ENCODE measurements around the gene HEXIM1.

The HEXIM1 gene

DNA sequence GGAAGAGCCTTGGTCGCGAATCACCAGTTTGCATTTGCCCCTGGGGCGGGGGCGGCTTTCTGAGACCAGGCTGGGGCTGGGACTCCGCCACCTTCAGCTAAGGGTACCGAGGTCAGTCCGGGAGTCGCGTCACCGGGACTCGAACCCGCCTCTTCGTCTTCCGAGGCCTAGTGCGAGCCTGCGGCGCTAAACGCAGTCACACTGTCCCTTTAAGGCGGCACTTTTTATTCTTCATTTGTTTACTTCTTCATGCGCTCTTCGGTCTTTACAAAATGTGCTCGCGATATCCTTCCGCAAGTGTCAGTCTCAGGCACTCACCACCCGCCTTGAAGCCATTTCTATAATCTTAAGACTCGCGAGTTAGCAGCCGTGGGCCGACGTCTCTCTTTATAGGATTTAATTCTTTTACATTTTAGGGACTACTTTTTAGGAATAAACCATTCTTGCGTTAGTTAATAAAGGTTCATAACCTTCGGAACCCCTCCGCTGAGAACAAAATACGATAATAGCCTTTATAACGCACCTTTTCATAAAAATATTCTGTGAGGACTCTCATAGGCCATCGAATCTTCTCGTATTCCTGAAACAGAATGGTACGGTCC, 593 bp upstream of the HEXIM1 start:
- peak; percentile 96 for DNase-seq

- DNase-seq: peak; percentile 46
Measured at GRCh38 chr17:45149037-45149668, 878 bp downstream of the HEXIM1 start.

GRCh38 chr17:45149669-45150664, 1.7 kb downstream of the HEXIM1 start:
- peak; percentile 42 for DNase-seq

GRCh38 chr17:45150911-45151809, 2.9 kb downstream of the HEXIM1 start:
- no peak for DNase-seq

- DNase-seq: no peak
Measured at GRCh38 chr17:45155029-45155428, 6.8 kb downstream of the HEXIM1 start.

- no peak for DNase-seq
Measured at GRCh38 chr17:45155483-45155882, 7.2 kb downstream of the HEXIM1 start.

DNA sequence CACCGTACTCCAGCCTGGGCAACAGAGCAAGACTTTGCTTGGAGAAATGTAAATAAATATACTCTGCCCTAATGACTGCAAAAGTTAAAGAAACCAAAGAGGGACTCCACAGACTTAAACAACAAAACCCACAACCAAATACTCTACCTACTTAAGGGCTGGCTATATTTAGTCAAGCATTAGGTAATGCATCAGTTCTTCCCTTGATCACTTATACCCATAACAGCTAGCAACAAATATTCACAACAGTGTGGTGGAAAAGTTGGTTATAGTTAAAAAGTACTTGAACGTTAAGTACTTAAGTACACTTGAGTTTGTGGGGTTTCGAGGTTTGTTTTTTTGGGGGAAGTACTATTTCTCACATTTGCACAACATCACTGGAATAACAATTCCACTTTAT, 8.0 kb downstream of the HEXIM1 start:
- DNase-seq: no peak

GRCh38 chr17:45160447-45161287, 12.4 kb downstream of the HEXIM1 start:
- no peak for DNase-seq

DNA sequence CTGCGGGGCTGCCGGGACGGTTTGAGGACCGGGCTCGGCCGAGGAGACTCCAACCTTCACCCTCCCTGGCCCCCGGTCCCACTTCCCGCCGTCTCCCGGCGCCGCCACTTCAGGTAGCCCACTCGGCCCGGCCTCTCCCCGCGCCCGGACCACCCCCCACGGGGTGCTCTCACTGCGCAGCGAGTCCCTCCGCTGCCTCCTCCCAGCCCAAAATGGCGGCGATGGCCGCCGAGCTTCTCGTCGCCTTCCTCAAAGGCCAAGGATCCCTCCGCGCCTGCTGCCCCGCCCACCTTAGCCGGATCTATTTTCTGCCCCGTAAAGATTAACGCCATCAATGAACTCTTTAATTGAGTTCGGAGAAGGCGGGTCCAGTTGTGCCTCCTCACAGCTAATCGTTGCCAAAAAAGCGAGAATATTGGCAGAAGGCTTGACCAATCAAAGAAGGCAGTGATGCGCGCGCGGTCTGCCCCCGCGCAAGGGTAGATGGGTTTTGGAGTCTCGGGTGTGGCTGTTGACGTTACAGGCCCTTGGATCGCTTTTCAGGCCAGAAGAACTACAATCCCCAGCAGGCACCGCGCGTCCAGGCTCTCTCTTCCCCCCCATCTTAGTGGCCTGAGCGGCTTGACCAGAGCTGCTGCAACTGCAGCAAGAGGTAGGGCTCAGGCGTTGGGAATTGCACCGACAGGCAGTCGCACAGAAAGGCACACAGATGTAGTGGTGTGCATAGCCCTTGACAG, 13.2 kb downstream of the HEXIM1 start, which contains the start of gene HEXIM2:
HEXIM2 (plus strand) TSS at position 588 of the 737 bp plus-strand sequence. CDS start 919 bp downstream, outside the sequence.
- DNase-seq: peak; percentile 99

DNA sequence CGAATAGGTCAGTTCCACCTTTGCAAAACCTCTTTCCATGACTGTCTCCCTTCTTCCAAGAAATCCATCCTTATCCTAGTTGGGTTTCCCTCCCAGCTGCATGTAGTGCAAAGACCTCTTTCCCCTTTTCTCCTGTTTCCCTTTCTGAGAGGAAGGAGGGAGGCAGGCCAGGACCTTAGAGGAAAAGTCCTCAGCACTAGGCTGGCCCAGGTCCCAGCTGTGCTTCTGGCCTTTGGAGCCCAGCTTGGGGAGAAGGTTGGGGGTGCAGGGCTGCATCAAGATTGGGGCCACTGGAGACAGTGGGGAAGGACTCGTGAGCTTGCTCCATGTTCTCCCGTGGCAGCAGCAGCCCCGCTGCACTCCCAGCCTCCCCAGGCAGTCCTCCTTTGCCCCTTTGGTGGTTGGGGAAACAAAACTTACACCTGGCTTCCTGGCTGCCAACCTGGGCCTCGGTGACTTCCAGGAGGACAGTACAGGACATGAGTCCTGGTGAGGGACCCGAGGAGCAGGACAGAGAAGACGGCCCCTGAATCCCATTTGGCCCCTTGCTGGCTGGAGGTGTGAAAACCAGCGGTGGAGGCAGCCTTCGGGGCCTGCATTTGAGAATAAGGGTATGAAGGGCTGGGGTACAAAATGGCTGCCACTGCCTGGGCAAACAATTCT, 13.9 kb downstream of the HEXIM1 start:
- DNase-seq: no peak

DNA sequence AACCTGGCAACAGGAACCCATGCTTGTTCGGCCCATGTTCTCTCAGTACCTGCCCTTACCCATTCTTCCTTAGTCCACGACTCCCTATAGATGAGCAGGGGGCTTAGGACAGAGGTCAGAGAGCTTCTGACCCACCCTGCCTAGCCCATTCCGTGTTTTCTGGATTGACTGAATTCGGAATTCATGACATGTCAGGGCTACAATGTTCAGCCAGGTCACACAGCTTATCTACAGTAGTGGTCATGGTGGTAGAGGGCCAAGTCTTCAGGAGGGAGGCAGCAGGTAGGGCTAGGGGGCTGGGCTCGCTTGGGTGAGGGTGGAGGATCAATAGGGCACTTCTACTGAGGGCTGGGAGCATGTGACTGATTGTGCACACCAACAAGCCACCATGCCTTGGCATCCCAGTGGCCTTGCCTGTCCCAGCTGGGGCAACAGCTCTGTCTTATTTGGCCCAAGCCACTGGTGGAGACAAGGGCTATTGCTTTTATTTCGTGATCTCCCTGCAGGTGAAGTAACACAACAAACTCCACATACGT, 16.5 kb downstream of the HEXIM1 start:
- DNase-seq: no peak

DNA sequence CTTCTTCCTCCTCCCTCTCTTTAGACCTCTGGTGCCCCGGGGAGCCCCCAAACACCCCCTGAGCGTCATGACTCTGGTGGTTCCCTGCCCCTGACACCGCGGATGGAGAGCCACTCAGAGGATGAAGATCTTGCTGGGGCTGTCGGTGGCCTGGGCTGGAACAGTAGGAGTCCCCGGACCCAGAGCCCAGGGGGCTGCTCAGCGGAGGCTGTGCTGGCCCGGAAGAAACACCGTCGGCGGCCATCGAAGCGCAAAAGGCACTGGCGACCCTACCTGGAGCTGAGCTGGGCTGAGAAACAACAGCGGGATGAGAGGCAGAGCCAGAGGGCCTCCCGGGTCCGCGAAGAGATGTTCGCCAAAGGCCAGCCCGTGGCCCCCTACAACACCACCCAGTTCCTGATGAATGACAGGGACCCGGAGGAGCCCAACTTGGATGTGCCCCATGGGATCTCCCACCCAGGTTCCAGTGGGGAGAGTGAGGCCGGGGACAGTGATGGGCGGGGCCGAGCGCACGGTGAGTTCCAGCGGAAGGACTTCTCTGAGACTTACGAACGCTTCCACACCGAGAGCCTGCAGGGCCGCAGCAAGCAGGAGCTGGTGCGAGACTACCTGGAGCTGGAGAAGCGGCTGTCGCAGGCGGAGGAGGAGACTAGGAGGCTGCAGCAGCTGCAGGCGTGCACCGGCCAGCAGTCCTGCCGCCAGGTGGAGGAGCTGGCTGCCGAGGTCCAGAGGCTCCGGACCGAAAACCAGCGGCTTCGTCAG, 20.9 kb downstream of the HEXIM1 start:
- DNase-seq: no peak

GRCh38 chr17:45170280-45170930, 22.1 kb downstream of the HEXIM1 start:
- DNase-seq: no peak

- DNase-seq: no peak
Measured at GRCh38 chr17:45170931-45171337, 22.7 kb downstream of the HEXIM1 start.

DNA sequence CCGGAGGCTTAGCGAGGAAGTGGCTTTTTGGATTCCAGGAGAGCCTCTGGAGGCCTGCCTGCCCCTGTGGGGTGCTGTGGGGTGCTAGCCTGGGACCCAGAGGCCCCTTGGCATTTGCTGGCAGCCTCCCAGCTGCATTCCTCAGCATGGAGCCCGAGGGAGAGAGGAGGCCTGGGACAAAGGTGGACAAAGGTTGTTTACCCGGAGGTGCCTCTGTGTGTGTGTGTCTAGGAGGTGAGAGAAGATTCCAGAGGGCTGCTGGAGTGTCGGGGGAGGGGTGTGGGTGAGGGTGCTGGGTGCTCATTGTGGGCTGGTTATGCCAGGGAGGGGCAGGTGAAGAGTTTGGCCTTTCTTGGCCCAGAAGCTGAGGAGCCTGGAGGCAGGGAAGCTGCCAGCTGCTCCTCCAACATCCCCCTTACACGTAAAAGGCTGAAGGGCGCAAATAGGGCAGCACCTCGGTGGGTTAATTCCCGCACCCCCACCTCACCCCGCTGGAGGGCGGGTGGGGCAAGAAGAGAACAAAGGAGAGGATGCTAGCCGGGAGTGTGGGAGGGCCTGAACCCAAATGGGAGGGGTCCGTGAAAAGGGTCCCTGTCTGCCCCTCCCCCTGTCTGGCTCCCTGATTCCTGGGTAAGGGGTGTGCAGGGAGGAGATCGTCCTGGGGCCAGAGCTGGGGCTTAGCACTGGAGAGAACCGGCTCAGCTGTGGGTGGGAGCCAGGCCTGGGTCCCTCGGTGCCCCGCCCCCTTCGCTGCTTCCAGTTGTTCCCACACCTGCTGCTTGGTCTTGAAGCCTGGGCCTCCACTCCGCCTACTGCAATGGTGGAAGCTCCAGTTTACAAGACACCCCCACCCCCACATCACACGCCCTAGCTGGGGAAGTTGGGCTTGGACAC, 23.3 kb downstream of the HEXIM1 start:
- DNase-seq: no peak

DNA sequence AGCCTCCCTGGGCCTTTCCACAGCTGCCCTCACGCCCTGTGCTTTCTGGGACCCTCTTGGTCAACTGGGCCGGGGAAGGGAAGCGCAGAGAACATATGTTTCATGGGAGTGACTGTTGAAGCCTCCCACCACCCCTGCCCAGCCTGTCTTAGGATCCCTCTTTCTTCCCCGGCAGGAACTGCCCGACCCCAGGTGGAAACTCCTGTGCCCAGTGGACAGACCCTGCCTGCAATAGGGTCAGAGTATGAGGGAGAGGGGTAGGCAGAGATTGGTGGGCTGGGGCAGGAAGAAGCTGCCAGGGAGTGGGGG, 23.9 kb downstream of the HEXIM1 start:
- no peak for DNase-seq

DNA sequence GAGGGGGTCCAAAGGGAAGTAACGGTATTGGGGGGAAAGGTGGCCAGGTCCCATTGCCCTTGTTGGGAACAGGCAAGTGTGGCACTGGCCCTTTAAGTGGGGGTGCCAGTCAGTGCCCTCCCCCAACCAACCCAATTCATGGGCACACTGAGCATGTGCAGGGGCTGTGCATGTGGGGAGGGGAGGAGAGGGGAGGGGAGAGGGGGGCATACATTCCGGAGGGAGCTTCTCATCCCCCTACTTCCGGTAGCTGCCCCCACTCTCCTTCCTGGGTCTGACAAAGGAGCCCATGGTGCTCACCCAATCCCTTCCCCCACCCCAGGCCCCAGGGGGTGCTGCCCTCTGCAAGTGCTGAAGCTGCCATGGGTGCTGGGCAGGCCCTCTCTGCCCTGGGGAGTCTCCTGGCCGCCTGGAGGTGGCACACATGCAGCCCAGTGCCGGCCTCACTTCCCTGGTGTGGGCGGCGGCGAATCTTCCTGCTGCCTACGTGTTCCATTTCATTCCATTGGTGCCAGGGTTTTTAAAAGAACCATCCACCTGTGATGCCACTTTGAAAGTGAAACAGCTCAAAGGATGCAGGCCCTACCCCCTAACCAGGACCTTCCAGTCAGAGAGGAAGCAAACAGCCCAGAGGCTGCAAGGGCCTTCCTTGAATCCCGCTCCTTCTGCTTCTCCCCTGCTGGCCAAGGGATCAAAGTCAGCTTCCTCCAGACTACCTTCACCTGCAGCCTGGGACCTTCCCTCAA, 24.4 kb downstream of the HEXIM1 start:
- DNase-seq: no peak

Measured in NCI-H446 treated with DMSO at 0.1 percent for 48 hours (cell line).